NT2/D1 (cell line): Measurements from ENCODE around the gene TDRD9.

Experiments
- DNase-seq: peaks from one replicate; pipeline ENCODE4 v3.0.0-alpha.2; 2011; ENCODE audit warnings: low read depth, low spot score
- H3K27me3 ChIP-seq: 2 replicates; pipeline ENCODE4 v1.6.0; 2011; ENCODE audit warnings: mild to moderate bottlenecking; ENCODE audit not compliant: insufficient read length, insufficient read depth
- H3K36me3 ChIP-seq: 2 replicates; pipeline ENCODE4 v1.6.1; 2011; ENCODE audit warnings: mild to moderate bottlenecking, low read length, mixed read lengths; ENCODE audit not compliant: insufficient read depth, insufficient read length
- H3K4me1 ChIP-seq: 2 replicates; pipeline ENCODE4 v1.5.1; 2011; ENCODE audit not compliant: insufficient read depth, insufficient read length
- H3K4me3 ChIP-seq: 2 replicates; pipeline ENCODE4 v1.5.1; 2011; ENCODE audit warnings: low read depth; ENCODE audit not compliant: insufficient read length
- H3K9ac ChIP-seq: 2 replicates; pipeline ENCODE4 v1.6.0; 2011; ENCODE audit warnings: low read depth; ENCODE audit not compliant: insufficient read length
- H3K9me3 ChIP-seq: 2 replicates; pipeline ENCODE4 v1.5.1; 2011; ENCODE audit warnings: mild to moderate bottlenecking, low read length; ENCODE audit not compliant: insufficient read depth
- SUZ12 ChIP-seq: IDR thresholded peaks from 2 replicates; pipeline ENCODE4 v1.6.1; 2011; ENCODE audit not compliant: insufficient read length, insufficient read depth; ENCODE audit errors: extremely low read depth
- YY1 ChIP-seq: IDR thresholded peaks from 2 replicates; pipeline ENCODE4 v1.6.1; 2011; ENCODE audit not compliant: insufficient read length, insufficient read depth
- ZNF274 ChIP-seq: IDR thresholded peaks from 2 replicates; pipeline ENCODE4 v1.6.1; 2011; ENCODE audit warnings: mild to moderate bottlenecking, low read depth, low read length

The TDRD9 gene

DNA sequence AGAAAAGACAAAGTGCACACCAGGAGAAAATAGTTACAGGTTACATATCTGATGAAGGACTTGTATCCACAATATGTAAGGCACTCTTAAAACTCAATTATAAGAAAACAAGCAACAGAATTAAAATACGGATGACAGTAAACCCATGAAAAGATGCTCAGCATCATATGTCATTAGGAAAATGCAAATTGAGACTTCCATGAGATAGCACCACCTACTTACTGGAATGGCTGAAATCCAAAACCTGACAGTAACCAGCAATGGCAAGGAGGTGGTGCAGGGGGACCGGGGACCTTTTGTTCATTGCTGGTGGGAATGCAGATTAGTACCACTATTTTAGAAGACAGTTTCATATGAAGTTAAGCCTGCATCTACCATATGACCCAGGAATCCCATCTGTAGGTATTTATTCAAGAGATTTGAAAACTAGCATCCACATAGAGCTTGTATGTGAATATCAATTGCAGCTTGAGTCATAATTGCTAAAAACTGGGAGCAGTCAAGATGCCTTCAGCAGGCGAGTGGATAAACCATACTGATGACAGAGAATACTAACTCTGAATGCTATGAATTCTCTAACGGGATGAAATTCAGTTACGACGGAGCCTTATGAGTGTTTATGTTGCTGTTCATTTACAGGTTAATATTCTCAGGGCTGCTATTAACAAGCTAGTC lies 113.3 kb downstream of the TDRD9 start:
- Histone ChIP-seq H3K9ac (no peak overlapping the region), H3K4me3 (no peak overlapping the region), H3K4me1 (no peaks in the 10 kb centered on the region), H3K27me3 (no peaks in the 10 kb centered on the region), H3K36me3 (no peaks in the 10 kb centered on the region), H3K9me3 (no peaks in the 10 kb centered on the region)
- DNase-seq: no peak
- TF ChIP-seq YY1: no peak
- no peak for TF ChIP-seq ZNF274
- no peak for TF ChIP-seq SUZ12

DNA sequence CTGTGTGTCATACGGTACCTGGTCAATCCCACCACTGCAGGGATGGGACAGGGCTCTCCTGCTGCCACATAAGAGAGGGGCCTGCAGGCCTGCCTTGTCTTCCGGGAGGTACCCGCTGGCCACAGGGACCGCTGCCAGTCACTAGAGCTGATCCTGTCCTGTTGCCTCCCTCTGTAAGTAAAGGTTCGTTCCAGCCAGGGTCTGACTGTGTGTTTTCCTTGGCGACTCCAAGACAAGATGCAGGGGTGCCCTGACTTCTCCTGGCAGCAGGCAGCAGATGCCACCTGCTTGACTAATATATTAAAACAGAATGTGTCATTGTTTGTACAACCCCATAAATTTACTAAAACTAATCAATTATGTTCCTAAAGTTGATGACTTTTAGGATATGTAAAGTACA lies 115.8 kb downstream of the TDRD9 start:
- no peak overlapping the region for H3K9ac ChIP-seq
- no peaks in the 10 kb centered on the region for H3K27me3 ChIP-seq

DNA sequence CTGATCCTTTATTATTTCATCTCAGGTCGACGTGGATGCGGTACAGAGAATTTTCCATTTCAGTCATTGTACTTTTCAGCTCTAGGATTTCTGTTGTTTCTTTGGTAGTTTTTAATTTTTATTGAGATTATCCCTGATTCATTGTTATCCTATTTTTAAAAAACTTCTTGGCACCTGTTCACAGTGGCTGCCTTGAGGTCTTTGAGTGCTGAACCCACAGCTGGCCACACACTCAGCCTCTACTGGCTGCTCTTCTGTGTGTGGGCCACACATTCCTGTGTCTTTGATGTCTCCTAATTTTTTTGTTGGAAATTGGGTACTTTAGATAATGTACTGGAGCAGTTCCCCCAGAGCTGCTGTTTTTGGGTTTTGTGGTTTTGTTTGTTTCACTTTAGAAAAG lies 119.5 kb downstream of the TDRD9 start:
- H3K27me3 ChIP-seq: no peaks in the 10 kb centered on the region
- no peak for DNase-seq
- H3K4me1 ChIP-seq: no peaks in the 10 kb centered on the region
- no peak overlapping the region for H3K9ac ChIP-seq
- no peaks in the 10 kb centered on the region for H3K36me3 ChIP-seq
- no peaks in the 10 kb centered on the region for H3K9me3 ChIP-seq
- no peak for TF ChIP-seq SUZ12
- TF ChIP-seq YY1: no peak
- no peak for TF ChIP-seq ZNF274
- H3K4me3 ChIP-seq: no peak overlapping the region

More for the DNA sequence above, 115.8 kb downstream of the TDRD9 start:
- no peaks in the 10 kb centered on the region for H3K36me3 ChIP-seq
- no peaks in the 10 kb centered on the region for H3K4me1 ChIP-seq
- no peak overlapping the region for H3K4me3 ChIP-seq
- no peak for DNase-seq
- H3K9me3 ChIP-seq: no peaks in the 10 kb centered on the region
- TF ChIP-seq ZNF274 (no peak), YY1 (no peak), SUZ12 (no peak)

GRCh38 chr14:104048758-104049507 lies 120.7 kb downstream of the TDRD9 start:
- DNase-seq: no peak

DNA sequence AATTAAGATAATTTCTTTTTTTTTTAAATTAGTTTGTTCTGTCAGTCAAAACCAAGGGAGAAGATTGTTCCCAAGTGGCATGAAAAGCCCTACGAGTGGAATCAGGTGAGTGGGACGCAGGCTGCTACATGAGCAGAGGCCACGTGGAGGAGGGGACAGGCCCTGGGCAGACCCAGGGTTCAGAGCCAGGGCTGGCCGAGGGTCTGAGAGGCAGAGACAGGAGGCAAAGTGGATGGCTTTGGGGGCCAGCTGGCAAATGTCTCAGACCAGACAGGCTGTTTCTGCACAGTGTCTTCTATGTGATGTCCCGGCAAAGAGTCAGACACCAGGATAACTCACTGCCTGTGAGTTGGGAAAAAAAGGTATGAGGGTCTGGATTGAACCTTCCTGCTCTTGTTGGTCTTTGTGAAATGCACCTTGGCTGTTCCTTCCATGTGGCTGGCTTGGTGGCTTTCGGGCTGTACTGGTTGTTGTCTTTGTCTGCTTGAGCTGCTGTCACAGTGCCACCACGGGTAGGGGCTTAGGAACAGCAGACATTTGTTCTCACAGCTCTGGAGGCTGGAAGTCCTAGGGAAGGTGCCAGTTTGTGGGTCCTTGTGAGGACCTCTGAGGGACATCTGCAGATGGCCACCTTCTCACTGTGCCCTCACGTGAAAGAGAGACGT lies 121.5 kb downstream of the TDRD9 start:
- no peak for DNase-seq
- H3K9me3 ChIP-seq: no peaks in the 10 kb centered on the region
- no peaks in the 10 kb centered on the region for H3K36me3 ChIP-seq
- TF ChIP-seq SUZ12 (no peak), YY1 (no peak)
- no peak overlapping the region for H3K4me3 ChIP-seq
- no peaks in the 10 kb centered on the region for H3K4me1 ChIP-seq
- H3K27me3 ChIP-seq: no peaks in the 10 kb centered on the region
- no peak overlapping the region for H3K9ac ChIP-seq

More at GRCh38 chr14:104048758-104049507, 120.7 kb downstream of the TDRD9 start:
- Histone ChIP-seq H3K4me1 (no peaks in the 10 kb centered on the region), H3K36me3 (no peaks in the 10 kb centered on the region), H3K27me3 (no peaks in the 10 kb centered on the region), H3K9me3 (no peaks in the 10 kb centered on the region), H3K4me3 (no peak overlapping the region), H3K9ac (no peak overlapping the region)
- no peak for TF ChIP-seq YY1
- no peak for TF ChIP-seq ZNF274
- no peak for TF ChIP-seq SUZ12

DNA sequence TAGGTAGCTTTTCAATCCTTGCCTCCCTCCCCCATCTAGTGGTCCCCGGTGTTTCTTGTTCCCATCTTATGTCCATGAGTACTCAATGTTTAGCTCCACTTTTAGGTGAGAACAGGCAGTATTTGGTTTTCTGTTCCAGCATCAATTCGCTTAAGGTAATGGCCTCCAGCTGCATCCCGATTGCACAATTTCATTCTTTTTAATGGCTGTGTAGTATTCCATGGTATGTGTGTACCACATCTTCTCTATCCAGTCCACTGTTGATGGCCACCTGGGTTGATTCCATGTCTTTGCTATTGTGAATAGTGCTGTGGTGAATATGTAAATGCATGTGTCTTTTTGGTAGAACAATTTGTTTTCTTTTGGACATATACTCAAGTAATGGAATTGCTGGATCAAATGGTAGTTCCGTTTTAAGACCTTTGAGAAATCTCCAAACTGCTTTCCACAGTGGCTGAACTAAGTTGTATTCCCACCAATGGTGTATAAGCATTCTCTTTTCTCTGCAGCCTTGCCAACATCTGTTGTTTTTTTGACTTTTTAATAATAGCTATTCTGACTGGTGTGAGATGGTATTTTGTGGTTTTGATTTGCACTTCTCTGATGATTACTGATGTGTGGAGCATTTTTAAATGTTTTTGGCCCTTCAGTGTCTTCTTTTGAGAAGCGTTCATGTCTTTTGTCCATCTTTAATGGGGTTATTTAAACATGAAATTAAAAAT lies 123.0 kb downstream of the TDRD9 start:
- H3K27me3 ChIP-seq: no peaks in the 10 kb centered on the region
- DNase-seq: no peak
- no peak overlapping the region for H3K4me3 ChIP-seq
- no peaks in the 10 kb centered on the region for H3K9me3 ChIP-seq
- no peak overlapping the region for H3K9ac ChIP-seq
- TF ChIP-seq ZNF274 (no peak), YY1 (no peak), SUZ12 (no peak)
- H3K4me1 ChIP-seq: no peaks in the 10 kb centered on the region
- no peaks in the 10 kb centered on the region for H3K36me3 ChIP-seq
